Left lung (tissue), 10 donors: Measurements from ENCODE around the gene GPC6. TPM values are rescaled to one million over a fixed set of nuclear protein-coding genes. Genes with fewer than 3 reads are reported as not detected.

Experiments
- ATAC-seq: fragments of 200-7000 bp; cut with Tn5 transposase; one replicate; pipeline ENCODE4 v1.9.1; 2020; ENCODE audit warnings: moderate library complexity
- DNase-seq, 4 donors: peaks; one replicate each; pipeline ENCODE4 v3.0.0-alpha.2; 2013 to 2020
- H3K27ac ChIP-seq, 2 donors: fragments of 200-600 bp; sonication (generic) in 1 of 2; one replicate each; pipeline versions ENCODE4 v1.5.0 to v1.8.0; 2020 to 2021
- H3K27me3 ChIP-seq, 2 donors: fragments of 200-600 bp; sonication (generic) in 1 of 2; one replicate each; pipeline versions ENCODE4 v1.5.0 to v1.8.0; 2020 to 2021
- H3K36me3 ChIP-seq, 2 donors: fragments of 200-600 bp; sonication (generic) in 1 of 2; one replicate each; pipeline versions ENCODE4 v1.5.0 to v1.8.0; 2020 to 2021
- H3K4me1 ChIP-seq, 2 donors: fragments of 200-600 bp; one replicate each; pipeline ENCODE4 v1.8.0; 2021
- H3K4me3 ChIP-seq, 2 donors: fragments of 200-600 bp; sonication (generic) in 1 of 2; one replicate each; pipeline versions ENCODE4 v1.5.0 to v1.8.0; 2020 to 2021; ENCODE audit warnings: mild to moderate bottlenecking in 1 of 2
- H3K9me3 ChIP-seq, 2 donors: fragments of 200-600 bp; sonication (generic) in 1 of 2; one replicate each; pipeline versions ENCODE4 v1.5.0 to v1.8.0; 2020 to 2021
- CTCF ChIP-seq, 2 donors: fragments of 200-600 bp; sonication (generic) in 1 of 2; IDR thresholded peaks; one replicate each; pipeline versions ENCODE4 v1.5.0 to v1.8.0; 2021; ENCODE audit warnings: antibody characterized with exemption in 2 of 2
- intact Hi-C, 2 donors: fragments of 100-400 bp; cut with DNase I; formaldehyde crosslinking; loops; one replicate each; pipeline versions ENCODE4 v1.11.2 to v1.14.2; 2022
- polyA plus RNA-seq, 6 donors: library from polyadenylated mRNA; unstranded; fragments of 120-200 nt; gene quantifications; one replicate each; pipeline ENCODE4 v1.2.1, GENCODE V29; 2013; ENCODE audit not compliant: insufficient read length in 6 of 6
- total RNA-seq, 2 donors: library from RNA; stranded (reverse); fragmentation: NEBNext Ultra II Directional; extraction: Animal tissue kit (Norgen Biotek cat#: 25700); gene quantifications; one replicate each; pipeline ENCODE4 v1.2.1, GENCODE V29; 2021
- donor health status: DM: no; HTN: yes; CAD: no.
- donor health status: DM: no; HTN: no; CAD: no.

Gene GPC6
- total and polyA plus RNA-seq, 8 donors = 9.6 to 25.8 (median 21.1) TPM

- Histone ChIP-seq H3K27me3 (no peaks in the 10 kb centered on the region), H3K27ac (no peak overlapping the region), H3K9me3 (no peaks in the 10 kb centered on the region), H3K36me3 (no peaks in the 10 kb centered on the region), H3K4me1 (no peaks in the 10 kb centered on the region), H3K4me3 (no peak overlapping the region)
- no peak for ATAC-seq
- no peak for DNase-seq
- intact Hi-C loops = no loop called here
- no peak for TF ChIP-seq CTCF (IDR thresholded peaks at IDR 0.05)
Observed at GRCh38 chr13:93290503-93290902, 63.9 kb downstream of the GPC6 start.

- no peaks in the 10 kb centered on the region for H3K27me3 ChIP-seq
- ATAC-seq (no peak), DNase-seq (no peak)
- no peak overlapping the region for H3K4me3 ChIP-seq
- H3K36me3 ChIP-seq = no peaks in the 10 kb centered on the region
- no peak for TF ChIP-seq CTCF (IDR thresholded peaks at IDR 0.05)
- intact Hi-C loops = no loop called here
- H3K9me3 ChIP-seq = no peaks in the 10 kb centered on the region
- no peaks in the 10 kb centered on the region for H3K4me1 ChIP-seq
- H3K27ac ChIP-seq = no peak overlapping the region
Observed at GRCh38 chr13:93292366-93292765, 65.8 kb downstream of the GPC6 start.

- Histone ChIP-seq H3K4me3 (no peak overlapping the region), H3K27me3 (no peaks in the 10 kb centered on the region), H3K4me1 (no peaks in the 10 kb centered on the region), H3K36me3 (no peaks in the 10 kb centered on the region), H3K9me3 (no peaks in the 10 kb centered on the region), H3K27ac (no peak overlapping the region)
- TF ChIP-seq CTCF (IDR thresholded peaks at IDR 0.05) = no peak
- intact Hi-C loops = no loop called here
- DNase-seq = no peak
- no peak for ATAC-seq
Observed at GRCh38 chr13:93293710-93294109, 67.1 kb downstream of the GPC6 start.

- H3K27me3 ChIP-seq = no peaks in the 10 kb centered on the region
- TF ChIP-seq CTCF (IDR thresholded peaks at IDR 0.05) = no peak
- no peak for DNase-seq
Observed at GRCh38 chr13:93296584-93296983, 70.0 kb downstream of the GPC6 start.

GRCh38 chr13:93298713-93299112, 72.1 kb downstream of the GPC6 start:
- H3K27me3 ChIP-seq = no peaks in the 10 kb centered on the region
- H3K36me3 ChIP-seq = no peaks in the 10 kb centered on the region
- intact Hi-C loops = no loop called here
- H3K4me3 ChIP-seq = no peak overlapping the region
- ATAC-seq (no peak), DNase-seq (no peak)
- H3K9me3 ChIP-seq = no peaks in the 10 kb centered on the region
- no peak for TF ChIP-seq CTCF (IDR thresholded peaks at IDR 0.05)
- H3K4me1 ChIP-seq = no peaks in the 10 kb centered on the region
- H3K27ac ChIP-seq = no peak overlapping the region

More at GRCh38 chr13:93296584-93296983, 70.0 kb downstream of the GPC6 start:
- no peaks in the 10 kb centered on the region for H3K4me1 ChIP-seq
- no peak overlapping the region for H3K27ac ChIP-seq
- intact Hi-C loops = no loop called here
- H3K4me3 ChIP-seq = no peak overlapping the region
- H3K9me3 ChIP-seq = no peaks in the 10 kb centered on the region
- no peak for ATAC-seq
- H3K36me3 ChIP-seq = no peaks in the 10 kb centered on the region
